GM21381 (cell line): ENCODE measurements around the gene SLC9A3.

Experiments used
- ATAC-seq: cut with Tn5 transposase; IDR thresholded peaks from one replicate; pipeline ENCODE4 v1.9.1; 2021; ENCODE audit warnings: mild to moderate bottlenecking, moderate library complexity; ENCODE audit not compliant: unreplicated experiment

SLC9A3 gene

GRCh38 chr5:555058-555623 is 30.9 kb upstream of the SLC9A3 start:
- no peak for ATAC-seq

- no peak for ATAC-seq
Observed at GRCh38 chr5:554284-554988, 30.2 kb upstream of the SLC9A3 start.

- no peak for ATAC-seq
Observed at GRCh38 chr5:553874-554273, 29.6 kb upstream of the SLC9A3 start.

- no peak for ATAC-seq
Observed at GRCh38 chr5:551406-551805, 27.2 kb upstream of the SLC9A3 start.

DNA sequence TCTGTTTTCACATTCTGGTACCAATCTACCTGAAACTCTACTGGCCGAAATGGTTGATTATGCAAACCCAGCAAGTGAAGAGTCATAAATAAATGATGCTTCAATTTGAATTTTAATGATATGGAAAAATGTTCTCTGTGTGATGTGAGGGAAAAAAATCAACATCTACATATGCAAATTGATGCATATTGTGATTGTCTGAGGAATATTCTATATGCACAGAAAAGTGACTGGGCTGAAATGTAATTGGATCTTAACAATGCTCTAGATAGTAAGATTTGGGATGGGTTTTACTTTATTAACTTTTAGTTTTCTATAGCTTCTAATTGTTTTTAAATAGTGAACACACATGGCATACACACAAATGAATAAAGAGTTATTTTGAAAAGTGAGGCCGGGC is 25.0 kb upstream of the SLC9A3 start:
- no peak for ATAC-seq

- ATAC-seq, result no peak
Observed at GRCh38 chr5:548256-548655, 24.0 kb upstream of the SLC9A3 start.

- ATAC-seq, result no peak
Observed at GRCh38 chr5:547086-547924, 23.1 kb upstream of the SLC9A3 start.

GRCh38 chr5:546376-546908 is 22.2 kb upstream of the SLC9A3 start:
- ATAC-seq, result no peak

- no peak for ATAC-seq
Observed at GRCh38 chr5:545641-546375, 21.6 kb upstream of the SLC9A3 start.

- ATAC-seq, result no peak
Observed at GRCh38 chr5:544675-545355, 20.6 kb upstream of the SLC9A3 start.

GRCh38 chr5:543755-544674 is 19.8 kb upstream of the SLC9A3 start:
- peak; percentile 88 for ATAC-seq

DNA sequence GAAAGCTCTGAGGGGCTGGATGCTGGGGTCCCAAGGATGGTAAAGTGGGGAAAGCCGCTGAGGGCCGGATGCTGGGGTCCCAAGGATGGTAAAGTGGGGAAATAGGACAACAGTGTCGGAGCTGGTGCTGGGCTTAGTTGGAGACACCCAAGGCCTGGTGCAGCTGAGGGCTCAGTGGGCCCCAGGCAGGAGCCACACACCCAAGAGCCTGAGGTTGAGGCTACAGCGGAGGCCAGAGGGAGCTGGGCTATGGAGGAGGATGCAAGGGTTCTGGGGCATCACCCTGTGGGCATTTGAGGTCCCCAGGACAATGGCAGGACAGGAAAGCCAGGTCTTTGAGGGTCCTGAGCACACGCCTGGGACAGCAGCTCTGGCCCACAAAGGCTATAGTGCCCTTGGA is 19.1 kb upstream of the SLC9A3 start:
- ATAC-seq, result peak; percentile 7

- ATAC-seq, result no peak
Observed at GRCh38 chr5:542319-543311, 18.4 kb upstream of the SLC9A3 start.

DNA sequence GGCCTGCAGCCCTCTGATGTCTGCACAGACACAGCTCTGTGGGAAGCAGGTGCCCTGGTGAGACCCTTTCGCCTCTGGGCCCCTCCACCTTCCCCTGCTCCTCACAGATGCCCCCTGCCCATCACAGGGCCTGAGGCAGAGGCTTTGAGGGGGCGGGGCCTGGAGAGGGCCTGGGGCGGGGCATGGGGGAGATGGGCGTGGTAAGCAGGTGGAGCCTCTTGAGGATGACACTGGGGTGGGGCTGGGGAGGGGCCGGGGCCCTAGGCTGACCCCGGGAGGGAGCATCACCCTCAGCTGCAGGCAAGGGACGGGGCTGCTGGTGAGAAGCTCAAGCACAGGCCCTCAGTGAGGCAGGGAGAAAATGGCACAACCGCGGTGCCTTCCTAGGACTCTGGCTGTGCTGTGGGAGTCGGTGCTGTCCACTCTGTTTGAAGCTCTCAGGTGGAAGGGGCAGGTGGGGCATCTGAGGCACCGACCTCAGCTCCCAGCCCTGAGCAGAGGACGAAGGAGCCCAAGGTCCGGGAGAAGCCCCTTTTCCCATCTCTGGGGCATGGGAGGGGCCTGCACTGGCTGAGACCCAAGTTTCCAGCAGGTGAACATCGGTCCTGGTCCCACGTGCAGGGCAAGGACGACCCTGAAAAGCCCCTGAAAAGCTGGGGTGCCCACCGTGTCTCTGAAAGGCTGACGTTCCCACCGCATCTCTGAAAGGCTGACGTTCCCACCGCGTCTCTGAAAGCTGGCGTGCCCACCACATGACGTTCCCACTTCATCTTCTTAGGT is 17.5 kb upstream of the SLC9A3 start:
- no peak for ATAC-seq

- no peak for ATAC-seq
Observed at GRCh38 chr5:540906-541538, 16.8 kb upstream of the SLC9A3 start.

- no peak for ATAC-seq
Observed at GRCh38 chr5:540071-540905, 16.0 kb upstream of the SLC9A3 start.
